PC-3 (cell line): ENCODE data around the gene CELA1. TPM values are rescaled to one million over a fixed set of nuclear protein-coding genes. Genes with fewer than 3 reads are reported as not detected.

Experiments used
- ATAC-seq: fragments of 200-7000 bp; cut with Tn5 transposase; 2 replicates; pipeline ENCODE4 v1.9.1; 2020; ENCODE audit warnings: mild to moderate bottlenecking, moderate library complexity
- BruUV-seq: library from RNA; stranded (reverse); fragments of 400-500 nt; replicated peaks from 2 replicates; lab custom pipeline; 2021; lab: Mats Ljungman, UMichigan
- CTCF ChIA-PET: fragments of 300-600 bp; sonication (Branson Sonifier 250); formaldehyde crosslinking; loops from one replicate; lab custom pipeline; 2022; ENCODE audit warnings: antibody characterized with exemption; lab: Charles Lee
- POLR2A ChIA-PET: fragments of 300-600 bp; sonication (Branson Sonifier 250); formaldehyde crosslinking; loops from one replicate; lab custom pipeline; 2022; ENCODE audit warnings: antibody characterized with exemption; ENCODE audit not compliant: unreplicated experiment; lab: Charles Lee
- DNase-seq: peaks from one replicate; pipeline ENCODE4 v3.0.0-alpha.2; 2015
- H2AFZ ChIP-seq: fragments of 300-600 bp; sonication (generic); 2 replicates; pipeline ENCODE4 v1.6.0; 2016; ENCODE audit warnings: antibody characterized with exemption, low read length
- H3F3A ChIP-seq: fragments of 300-600 bp; sonication (generic); one replicate; pipeline ENCODE4 v1.6.0; 2017; ENCODE audit warnings: antibody characterized with exemption, low read length, control low read depth, mild to moderate bottlenecking; ENCODE audit not compliant: unreplicated experiment
- H3K27ac ChIP-seq: fragments of 300-600 bp; sonication (generic); 2 replicates; pipeline ENCODE4 v1.5.1; 2016; ENCODE audit warnings: mild to moderate bottlenecking, low read length
- H3K27me3 ChIP-seq: fragments of 300-600 bp; sonication (generic); 2 replicates; pipeline ENCODE4 v1.6.1; 2016; ENCODE audit warnings: low read length, mixed read lengths
- H3K36me3 ChIP-seq: fragments of 300-600 bp; sonication (generic); 2 replicates; pipeline ENCODE4 v1.6.1; 2016; ENCODE audit warnings: low read depth, mixed run types, low read length, mixed read lengths
- H3K4me1 ChIP-seq: fragments of 300-600 bp; sonication (generic); 2 replicates; pipeline ENCODE4 v1.5.1; 2016; ENCODE audit warnings: low read length; ENCODE audit not compliant: insufficient read depth
- H3K4me2 ChIP-seq: fragments of 300-600 bp; sonication (generic); 2 replicates; pipeline ENCODE4 v1.6.0; 2016; ENCODE audit warnings: low read length
- H3K4me3 ChIP-seq: fragments of 300-600 bp; sonication (generic); 2 replicates; pipeline ENCODE4 v1.5.1; 2016; ENCODE audit warnings: mild to moderate bottlenecking, low read length, mixed read lengths
- H3K79me2 ChIP-seq: fragments of 300-600 bp; sonication (generic); 2 replicates; pipeline ENCODE4 v1.6.1; 2017; ENCODE audit warnings: low read length, mixed read lengths
- H3K9ac ChIP-seq: fragments of 300-600 bp; sonication (generic); 2 replicates; pipeline ENCODE4 v1.6.0; 2016; ENCODE audit warnings: mild to moderate bottlenecking, low read length
- H3K9me2 ChIP-seq: fragments of 300-600 bp; sonication (generic); replicated peaks from 2 replicates; pipeline ENCODE4 v1.6.1; 2016; ENCODE audit warnings: mixed run types, low read length, mixed read lengths
- H3K9me3 ChIP-seq: fragments of 300-600 bp; sonication (generic); 2 replicates; pipeline ENCODE4 v1.6.1; 2016; ENCODE audit warnings: low read length, mixed read lengths
- H4K20me1 ChIP-seq: fragments of 300-600 bp; sonication (generic); 2 replicates; pipeline ENCODE4 v1.6.1; 2016; ENCODE audit warnings: low read length, mixed read lengths
- EZH2 ChIP-seq: fragments of 300-600 bp; sonication (generic); IDR thresholded peaks from one replicate; pipeline ENCODE4 v1.6.1; 2017; ENCODE audit warnings: antibody characterized with exemption, mild to moderate bottlenecking, low read length; ENCODE audit not compliant: unreplicated experiment
- EZH2phosphoT487 ChIP-seq: fragments of 300-600 bp; sonication (generic); IDR thresholded peaks from 2 replicates; pipeline ENCODE4 v1.6.1; 2018; ENCODE audit warnings: mild to moderate bottlenecking, antibody characterized with exemption, low read length, borderline replicate concordance
- intact Hi-C: fragments of 100-400 bp; cut with micrococcal nuclease; formaldehyde crosslinking; loops from 2 replicates; pipeline ENCODE4 v1.9.0; 2023
- total RNA-seq: library from RNA; depleted of rRNA; stranded (reverse); fragments of >200 nt; gene quantifications from 2 replicates; pipeline ENCODE4 v1.2.3, GENCODE V29; 2014
- TF ChIP-seq, protein P1 (sequence below): fragments of 300-600 bp; sonication (generic); conservative IDR thresholded peaks from 2 replicates; pipeline ENCODE4 v1.5.1; 2017; ENCODE audit warnings: antibody characterized with exemption, low read depth, mild to moderate bottlenecking, low read length

CELA1 gene
- total RNA-seq, 1 experiment from 2014 or later = not detected

DNA sequence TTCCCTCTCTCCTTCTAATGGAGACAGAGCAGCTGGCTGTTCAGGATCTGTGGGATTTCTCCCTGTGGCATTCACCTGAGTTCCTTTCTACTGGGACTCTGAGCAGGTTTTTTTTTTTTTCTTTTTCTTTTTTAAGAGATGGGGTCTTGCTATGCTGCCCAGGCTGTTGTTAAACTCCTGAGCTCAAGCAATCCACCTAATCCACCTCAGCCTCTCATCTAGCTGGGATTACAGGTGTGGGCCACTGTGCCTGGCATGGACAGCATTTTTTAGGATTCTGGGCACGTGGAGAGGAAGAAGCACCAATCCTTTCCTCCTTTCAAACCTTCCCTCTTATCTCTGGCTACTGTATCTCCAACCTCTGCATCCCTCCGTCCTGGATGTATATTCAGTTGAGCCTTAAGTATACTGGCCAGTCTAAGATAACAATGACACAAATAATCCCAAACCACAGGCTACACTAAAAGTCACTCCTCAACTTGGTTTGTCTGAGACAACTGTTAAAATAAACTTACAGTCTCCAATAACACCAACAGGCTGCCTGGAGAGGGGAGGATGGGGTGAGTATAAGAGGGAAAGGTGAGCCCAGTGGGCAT is 16.4 kb upstream of the CELA1 start:
- no peak overlapping the region for H2AFZ ChIP-seq
- H3K9ac ChIP-seq = no peak overlapping the region
- H3K4me2 ChIP-seq = no peak overlapping the region
- no TSS peak for BruUV-seq
- ChIA-PET POLR2A (no interaction called here), CTCF (interaction anchor here (0.6 kb wide), 1 partner anchor 22 kb away, joined by 3 read pairs; no protein-coding TSS in a partner anchor)
- no peaks in the 10 kb centered on the region for H3K9me3 ChIP-seq
- H3K4me3 ChIP-seq = no peak overlapping the region
- no peaks in the 10 kb centered on the region for H3K9me2 ChIP-seq
- H4K20me1 ChIP-seq = no peaks in the 10 kb centered on the region
- TF ChIP-seq EZH2phosphoT487 (no peak), EZH2 (no peak)
- TF ChIP-seq, protein P1, sequence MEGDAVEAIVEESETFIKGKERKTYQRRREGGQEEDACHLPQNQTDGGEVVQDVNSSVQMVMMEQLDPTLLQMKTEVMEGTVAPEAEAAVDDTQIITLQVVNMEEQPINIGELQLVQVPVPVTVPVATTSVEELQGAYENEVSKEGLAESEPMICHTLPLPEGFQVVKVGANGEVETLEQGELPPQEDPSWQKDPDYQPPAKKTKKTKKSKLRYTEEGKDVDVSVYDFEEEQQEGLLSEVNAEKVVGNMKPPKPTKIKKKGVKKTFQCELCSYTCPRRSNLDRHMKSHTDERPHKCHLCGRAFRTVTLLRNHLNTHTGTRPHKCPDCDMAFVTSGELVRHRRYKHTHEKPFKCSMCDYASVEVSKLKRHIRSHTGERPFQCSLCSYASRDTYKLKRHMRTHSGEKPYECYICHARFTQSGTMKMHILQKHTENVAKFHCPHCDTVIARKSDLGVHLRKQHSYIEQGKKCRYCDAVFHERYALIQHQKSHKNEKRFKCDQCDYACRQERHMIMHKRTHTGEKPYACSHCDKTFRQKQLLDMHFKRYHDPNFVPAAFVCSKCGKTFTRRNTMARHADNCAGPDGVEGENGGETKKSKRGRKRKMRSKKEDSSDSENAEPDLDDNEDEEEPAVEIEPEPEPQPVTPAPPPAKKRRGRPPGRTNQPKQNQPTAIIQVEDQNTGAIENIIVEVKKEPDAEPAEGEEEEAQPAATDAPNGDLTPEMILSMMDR = no peak
- no peaks in the 10 kb centered on the region for H3K27me3 ChIP-seq
- H3K79me2 ChIP-seq = no peaks in the 10 kb centered on the region
- H3K27ac ChIP-seq = no peak overlapping the region
- no peaks in the 10 kb centered on the region for H3F3A ChIP-seq
- intact Hi-C loops = no loop called here
- no peak for DNase-seq
- no peaks in the 10 kb centered on the region for H3K4me1 ChIP-seq
- peaks cover 40% of the 10 kb centered on the region for H3K36me3 ChIP-seq
- no peak for ATAC-seq

DNA sequence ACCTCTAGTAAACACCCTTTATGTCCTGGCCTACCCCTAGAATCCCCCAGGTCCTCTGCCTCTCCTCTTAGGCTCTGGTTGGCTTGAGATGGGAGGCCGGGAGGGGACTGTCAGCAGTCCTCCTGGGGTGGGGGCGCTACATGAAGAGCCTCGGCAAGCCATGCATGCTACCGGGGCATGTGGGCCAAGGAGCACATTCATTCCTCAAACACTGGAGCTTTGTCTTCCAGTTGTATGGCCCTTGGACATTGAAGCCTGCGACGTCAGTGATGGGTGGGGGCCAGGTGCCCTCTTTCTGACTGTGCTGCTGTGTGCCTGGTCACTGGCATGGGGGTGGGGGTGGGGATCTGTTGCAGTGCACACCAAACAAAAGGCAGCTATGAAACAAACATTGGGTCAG is 15.8 kb upstream of the CELA1 start:
- no peaks in the 10 kb centered on the region for H3K4me1 ChIP-seq
- H3K9ac ChIP-seq = no peak overlapping the region
- ATAC-seq (no peak), DNase-seq (no peak)
- H3K9me2 ChIP-seq = no peaks in the 10 kb centered on the region
- H3K36me3 ChIP-seq = peaks cover 43% of the 10 kb centered on the region
- H3F3A ChIP-seq = no peaks in the 10 kb centered on the region
- BruUV-seq = no TSS peak
- no peak overlapping the region for H3K4me2 ChIP-seq
- H3K4me3 ChIP-seq = no peak overlapping the region
- no peaks in the 10 kb centered on the region for H4K20me1 ChIP-seq
- H3K27me3 ChIP-seq = no peaks in the 10 kb centered on the region
- no peak overlapping the region for H3K27ac ChIP-seq
- intact Hi-C loops = no loop called here
- ChIA-PET CTCF (no interaction called here), POLR2A (no interaction called here)
- TF ChIP-seq EZH2phosphoT487 (no peak), EZH2 (no peak)
- TF ChIP-seq, protein P1 = no peak
- no peak overlapping the region for H2AFZ ChIP-seq
- no peaks in the 10 kb centered on the region for H3K79me2 ChIP-seq
- no peaks in the 10 kb centered on the region for H3K9me3 ChIP-seq

DNA sequence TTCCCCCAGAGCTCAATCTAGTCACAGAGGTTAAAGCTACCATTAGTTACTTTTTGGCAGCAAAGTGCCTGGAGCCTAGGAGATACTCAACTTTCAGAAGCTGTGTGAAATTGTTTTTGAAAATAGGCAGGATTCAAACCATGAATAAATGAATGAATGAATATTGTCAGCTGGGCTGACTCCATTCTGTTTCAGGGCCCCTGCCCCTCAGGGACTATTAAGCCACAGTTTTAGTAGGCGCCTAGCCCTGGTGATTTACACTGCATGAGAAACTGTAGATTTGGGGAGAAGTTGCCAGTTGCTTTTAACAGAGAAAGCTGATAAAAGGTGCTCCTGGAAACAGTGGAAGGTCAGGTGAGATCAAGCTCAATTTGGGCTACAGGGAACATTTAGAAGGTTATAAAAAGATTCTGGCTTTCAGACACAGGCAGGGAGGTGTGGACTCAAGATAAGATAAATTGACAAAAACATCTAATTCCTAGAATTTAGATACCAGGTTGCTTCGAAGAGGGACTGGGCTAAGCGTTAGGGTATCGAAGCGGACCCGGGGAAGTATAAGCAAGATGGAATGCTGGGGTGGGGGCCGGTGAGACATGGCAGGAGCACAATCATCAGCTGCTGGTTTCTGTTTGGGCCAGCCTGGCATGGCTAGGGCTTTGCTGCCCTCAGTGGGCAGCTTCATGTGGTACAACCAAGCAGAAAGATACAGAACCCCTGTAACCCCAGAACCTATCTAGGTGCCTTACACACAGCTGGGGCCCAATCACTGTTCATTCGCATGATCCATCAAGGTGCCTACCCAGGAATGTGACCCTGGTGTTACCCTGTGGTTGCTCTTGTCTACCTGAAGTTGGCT is 14.9 kb upstream of the CELA1 start:
- TF ChIP-seq, protein P1 = no peak
- TF ChIP-seq EZH2 = no peak
- TF ChIP-seq EZH2phosphoT487 = no peak
- Histone ChIP-seq H3K36me3 (peaks cover 44% of the 10 kb centered on the region), H3K9me3 (no peaks in the 10 kb centered on the region), H3F3A (no peaks in the 10 kb centered on the region), H3K4me1 (no peaks in the 10 kb centered on the region), H2AFZ (no peak overlapping the region), H3K9ac (no peak overlapping the region), H3K27ac (no peak overlapping the region), H3K9me2 (no peaks in the 10 kb centered on the region), H3K4me2 (no peak overlapping the region), H3K4me3 (no peak overlapping the region), H3K27me3 (no peaks in the 10 kb centered on the region), H3K79me2 (no peaks in the 10 kb centered on the region), H4K20me1 (no peaks in the 10 kb centered on the region)
- DNase-seq (no peak), ATAC-seq (no peak)
- ChIA-PET POLR2A (no interaction called here), CTCF (no interaction called here)
- no TSS peak for BruUV-seq
- intact Hi-C loops = no loop called here
